ENCODE data around the gene MUC2. TPM values are rescaled to one million over a fixed set of nuclear protein-coding genes. Genes with fewer than 3 reads are reported as not detected.
A peak's percentile ranks its signal among the peaks of the same experiment; 100 is the strongest.

MUC2 gene
- total RNA-seq, 1 donor from 2014 or later = not detected

DNA sequence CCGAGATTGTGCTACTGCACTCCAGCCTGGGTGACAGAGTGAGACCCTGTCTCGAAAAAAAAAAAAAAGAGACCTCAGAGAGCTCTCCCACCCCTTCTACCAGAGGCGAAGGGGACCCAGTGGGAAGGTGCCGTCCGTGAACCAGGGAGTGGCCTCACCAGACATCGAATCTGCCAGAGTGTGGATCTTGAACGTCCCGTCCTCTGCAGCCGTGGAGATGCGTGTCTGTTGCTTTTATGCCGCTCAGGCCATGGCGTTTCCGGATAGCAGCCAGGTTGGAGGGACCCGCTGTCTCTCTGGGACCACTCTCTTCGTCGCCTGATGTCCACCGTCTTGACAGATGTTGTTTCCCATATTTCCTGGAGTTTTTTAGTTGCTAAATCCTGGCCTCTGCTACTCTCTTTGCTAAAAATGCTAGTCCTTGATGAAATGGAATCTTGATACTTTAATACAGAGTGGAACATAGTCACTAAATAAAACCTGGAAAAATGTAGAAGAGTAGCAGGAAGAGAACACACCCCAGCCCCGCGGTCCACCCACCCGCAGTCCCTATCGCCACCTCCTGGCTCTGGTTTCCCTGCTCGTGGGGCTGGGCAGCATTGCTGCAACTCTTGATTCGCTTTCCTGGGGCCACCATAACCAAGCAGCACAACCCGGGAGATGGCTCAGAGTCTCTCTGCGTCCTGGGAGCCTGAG, 26.2 kb upstream of the MUC2 start:
- TF ChIP-seq, protein P1, sequence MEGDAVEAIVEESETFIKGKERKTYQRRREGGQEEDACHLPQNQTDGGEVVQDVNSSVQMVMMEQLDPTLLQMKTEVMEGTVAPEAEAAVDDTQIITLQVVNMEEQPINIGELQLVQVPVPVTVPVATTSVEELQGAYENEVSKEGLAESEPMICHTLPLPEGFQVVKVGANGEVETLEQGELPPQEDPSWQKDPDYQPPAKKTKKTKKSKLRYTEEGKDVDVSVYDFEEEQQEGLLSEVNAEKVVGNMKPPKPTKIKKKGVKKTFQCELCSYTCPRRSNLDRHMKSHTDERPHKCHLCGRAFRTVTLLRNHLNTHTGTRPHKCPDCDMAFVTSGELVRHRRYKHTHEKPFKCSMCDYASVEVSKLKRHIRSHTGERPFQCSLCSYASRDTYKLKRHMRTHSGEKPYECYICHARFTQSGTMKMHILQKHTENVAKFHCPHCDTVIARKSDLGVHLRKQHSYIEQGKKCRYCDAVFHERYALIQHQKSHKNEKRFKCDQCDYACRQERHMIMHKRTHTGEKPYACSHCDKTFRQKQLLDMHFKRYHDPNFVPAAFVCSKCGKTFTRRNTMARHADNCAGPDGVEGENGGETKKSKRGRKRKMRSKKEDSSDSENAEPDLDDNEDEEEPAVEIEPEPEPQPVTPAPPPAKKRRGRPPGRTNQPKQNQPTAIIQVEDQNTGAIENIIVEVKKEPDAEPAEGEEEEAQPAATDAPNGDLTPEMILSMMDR (conservative IDR thresholded peaks at IDR 0.05; ENCODE audit: low read depth, low read length) = no peak
- H3K4me3 ChIP-seq (ENCODE audit: low read depth, low read length) = no peak overlapping the region

DNA sequence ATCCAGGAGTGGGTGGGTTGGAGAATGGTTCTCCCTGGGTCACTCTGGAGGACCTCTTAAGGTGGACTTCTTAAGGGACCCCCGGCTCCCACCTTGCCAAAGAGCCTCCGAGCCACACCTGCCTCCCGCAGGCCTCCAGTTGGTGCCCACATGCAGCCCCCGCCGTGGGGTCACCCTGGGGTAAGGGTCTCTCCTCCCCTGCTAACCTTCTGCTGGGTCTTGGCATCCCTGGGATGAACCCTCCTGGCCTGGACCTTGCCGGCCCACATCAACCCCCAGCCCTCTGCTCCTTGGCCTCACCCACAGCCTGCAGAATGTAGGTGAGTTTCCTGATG, 25.6 kb upstream of the MUC2 start:
- TF ChIP-seq, protein P1 (conservative IDR thresholded peaks at IDR 0.05; ENCODE audit: low read depth, low read length) = no peak
- no peak overlapping the region for H3K4me3 ChIP-seq (ENCODE audit: low read depth, low read length)
- DNase-seq (ENCODE audit: low read depth) = no peak

More for the DNA sequence above, 26.2 kb upstream of the MUC2 start:
- DNase-seq (ENCODE audit: low read depth) = no peak

DNA sequence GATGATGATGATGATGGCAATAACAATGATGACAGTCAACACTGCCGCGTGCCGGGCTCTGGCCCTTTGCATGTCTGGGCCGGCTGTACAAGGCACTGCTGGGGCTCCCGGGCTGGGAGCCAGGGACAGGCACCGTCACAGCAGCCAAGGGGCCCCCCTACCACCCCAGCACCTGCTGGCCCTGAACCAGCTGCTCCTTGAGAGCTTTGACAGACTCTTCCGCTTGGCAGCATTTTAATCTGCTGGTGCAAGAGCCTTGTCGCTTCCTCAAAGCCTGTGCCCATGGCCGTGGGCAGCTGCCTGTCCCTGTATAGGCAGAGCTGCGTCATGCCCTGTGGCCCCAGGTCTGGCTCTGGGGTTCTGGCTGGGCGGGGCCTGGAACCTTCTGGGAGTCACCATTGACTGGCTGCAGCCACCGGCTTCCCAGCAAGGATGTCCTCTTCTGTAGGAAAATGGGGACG, 25.2 kb upstream of the MUC2 start:
- DNase-seq (ENCODE audit: low read depth) = no peak
- no peak overlapping the region for H3K4me3 ChIP-seq (ENCODE audit: low read depth, low read length)
- TF ChIP-seq, protein P1 (conservative IDR thresholded peaks at IDR 0.05; ENCODE audit: low read depth, low read length) = no peak

DNA sequence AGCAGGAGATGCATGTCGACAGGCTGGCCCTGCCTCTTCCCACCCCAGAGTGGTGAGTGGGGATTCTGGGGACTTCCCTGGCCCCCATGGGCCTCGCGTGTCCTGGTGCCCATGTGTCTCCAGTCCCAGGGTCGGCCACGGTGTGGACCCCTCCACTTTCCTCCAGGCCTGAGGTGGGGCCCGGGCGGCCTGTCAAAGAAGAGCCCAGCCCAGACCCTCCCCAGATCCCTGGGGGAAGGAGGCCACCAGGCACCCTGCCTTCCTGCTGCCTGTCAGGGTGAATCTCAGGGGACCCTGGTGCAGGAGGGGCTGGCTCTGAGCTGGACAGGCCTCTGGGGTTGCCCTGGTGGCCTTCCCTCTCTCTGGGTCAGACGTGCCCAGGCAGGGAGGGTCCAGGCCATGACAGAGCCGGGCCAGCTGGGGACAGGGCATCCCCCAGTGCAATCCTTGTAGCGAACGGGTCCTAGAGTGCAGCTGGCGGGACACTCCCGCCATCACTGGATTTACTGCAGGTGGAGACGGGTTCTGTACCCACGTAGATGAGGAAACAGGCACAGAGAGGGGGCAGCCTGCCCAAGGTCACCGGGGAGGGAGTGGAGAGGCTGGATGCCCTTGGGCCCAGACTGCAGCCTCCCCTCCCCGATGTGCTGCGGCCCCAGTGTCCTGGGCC, 24.6 kb upstream of the MUC2 start:
- DNase-seq (ENCODE audit: low read depth) = no peak
- H3K4me3 ChIP-seq (ENCODE audit: low read depth, low read length) = no peak overlapping the region
- TF ChIP-seq, protein P1 (conservative IDR thresholded peaks at IDR 0.05; ENCODE audit: low read depth, low read length) = no peak

DNA sequence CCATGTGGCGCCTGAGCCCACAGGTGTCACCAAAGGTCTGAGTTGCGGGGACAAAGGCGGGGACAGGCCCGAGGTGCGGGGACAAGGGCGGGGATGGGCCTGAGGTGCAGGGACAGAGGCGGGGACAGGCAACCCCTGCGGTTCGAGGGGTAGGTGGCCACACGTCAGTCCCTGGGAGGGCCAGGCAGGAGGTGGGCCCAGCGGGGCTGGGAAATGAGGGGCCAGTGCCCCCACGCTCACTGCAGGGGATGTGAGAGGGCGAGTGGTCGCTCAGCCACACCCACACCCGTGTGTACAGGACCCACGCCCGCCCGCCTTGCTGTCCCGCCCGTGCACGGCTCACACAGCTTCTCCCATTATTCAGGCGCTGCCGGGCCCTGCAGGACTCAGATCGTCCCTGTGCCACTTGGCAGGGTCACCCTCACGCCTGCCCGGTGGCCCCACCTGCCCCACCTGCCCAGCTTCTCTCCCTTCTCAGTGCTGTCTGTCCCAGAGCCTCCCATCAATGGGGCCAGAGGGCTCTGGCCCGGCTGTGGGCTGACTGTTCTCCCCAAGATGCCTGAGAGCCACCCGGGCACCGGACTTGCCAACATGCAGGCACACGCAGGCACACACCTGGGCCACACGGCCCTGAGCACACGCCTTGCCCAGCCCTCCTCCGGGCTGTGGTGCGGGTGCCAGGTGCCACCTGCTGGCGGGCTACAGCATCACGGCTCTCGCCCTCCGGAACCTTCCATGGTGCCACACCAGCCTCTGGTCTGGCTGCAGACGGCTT, 23.9 kb upstream of the MUC2 start:
- DNase-seq (ENCODE audit: low read depth) = no peak
- TF ChIP-seq, protein P1 (conservative IDR thresholded peaks at IDR 0.05; ENCODE audit: low read depth, low read length) = peak; percentile 87
- H3K4me3 ChIP-seq (ENCODE audit: low read depth, low read length) = no peak overlapping the region

DNA sequence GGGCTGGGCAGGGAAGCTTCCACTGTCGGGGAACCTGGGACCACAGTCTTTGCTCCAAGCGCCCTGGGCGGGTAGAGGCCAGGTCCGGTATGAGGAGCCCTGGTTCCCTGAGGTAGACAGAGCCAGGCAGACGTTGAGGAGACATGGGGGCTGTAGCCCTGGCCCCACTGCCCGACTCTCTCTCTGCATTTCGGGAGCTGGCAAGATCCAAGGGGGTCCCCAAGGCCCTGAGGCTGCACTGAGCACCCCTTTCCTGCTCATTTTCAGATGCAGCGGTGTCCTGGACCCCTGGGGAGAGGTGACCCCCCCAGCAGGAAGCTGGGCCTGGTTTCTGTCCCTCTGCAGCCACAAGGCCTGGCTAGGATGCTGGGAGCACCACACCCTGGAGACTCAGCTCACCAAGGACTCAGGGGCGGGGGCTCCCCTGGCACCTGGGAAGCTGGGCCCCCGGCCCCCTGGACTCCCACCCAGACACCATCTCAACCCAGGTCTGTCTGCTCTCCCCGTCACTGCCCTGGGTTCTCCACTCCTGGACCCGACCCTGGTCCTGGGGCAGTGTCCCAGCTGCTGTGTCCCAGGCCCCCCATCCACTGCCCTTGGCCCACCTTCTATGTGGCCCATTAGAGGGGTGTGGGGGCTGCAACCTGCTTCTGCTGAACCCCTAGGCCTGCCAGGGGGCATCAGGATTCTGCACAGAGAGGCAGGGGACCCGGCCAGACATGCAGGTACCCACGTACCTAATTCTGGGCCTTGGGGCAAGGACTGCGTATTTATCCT, 23.1 kb upstream of the MUC2 start:
- TF ChIP-seq, protein P1 (conservative IDR thresholded peaks at IDR 0.05; ENCODE audit: low read depth, low read length) = no peak
- no peak overlapping the region for H3K4me3 ChIP-seq (ENCODE audit: low read depth, low read length)
- no peak for DNase-seq (ENCODE audit: low read depth)
